Measurements from ENCODE around the gene NFIC. TPM values are rescaled to one million over a fixed set of nuclear protein-coding genes. Genes with fewer than 3 reads are reported as not detected.

The NFIC gene
- polyA plus RNA-seq, 1 of the 3 experiments (the other 2 are of a cell fraction) = 7.2 TPM

- H3K4me1 ChIP-seq (ENCODE audit: control insufficient read depth in 1 of 2, insufficient read depth in 2 of 2, low read depth in 1 of 2, low read length in 1 of 2) = no peaks in the 10 kb centered on the region
- H3K27ac ChIP-seq (ENCODE audit: low read depth in 2 of 2, low read length in 1 of 2) = no peak overlapping the region
- H2AFZ ChIP-seq (ENCODE audit: low read depth) = no peak overlapping the region
- no peaks in the 10 kb centered on the region for H4K20me1 ChIP-seq (ENCODE audit: insufficient read depth)
- TF ChIP-seq RXRA (IDR thresholded peaks at IDR 0.05; ENCODE audit: borderline replicate concordance, low read depth) (no peak), RFX5 (IDR thresholded peaks at IDR 0.05; ENCODE audit: low read length) (no peak), ZBTB33 (IDR thresholded peaks at IDR 0.05; ENCODE audit: borderline replicate concordance, low read depth) (no peak)
- no peak overlapping the region for H3K4me3 ChIP-seq (ENCODE audit: low read depth in 2 of 2, low read length in 1 of 2)
- H3K79me2 ChIP-seq (ENCODE audit: insufficient read depth) = no peaks in the 10 kb centered on the region
- no peaks in the 10 kb centered on the region for H3K9me3 ChIP-seq
- ChIA-PET CTCF (interaction anchor here (1.7 kb wide), 1 partner anchor 173 kb away, joined by 5 read pairs; no protein-coding TSS in a partner anchor), POLR2A (no interaction called here)
- H3K9me2 ChIP-seq = no peaks in the 10 kb centered on the region
- DNase-seq = no peak
- H3K4me2 ChIP-seq = no peak overlapping the region
- no peak overlapping the region for H3K9ac ChIP-seq
- H3F3A ChIP-seq (replicated peaks; ENCODE audit: insufficient read depth) = peaks cover 7% of the 10 kb centered on the region
- no peaks in the 10 kb centered on the region; the same call in 1 of the 2 replicates for H3K27me3 ChIP-seq (ENCODE audit: insufficient read depth)
- no peaks in the 10 kb centered on the region for H3K36me3 ChIP-seq (replicated peaks in 1 of 2; ENCODE audit: control insufficient read depth in 1 of 2, insufficient read depth in 2 of 2, low read length in 1 of 2)
These were observed 111.1 kb downstream of the NFIC start for GRCh38 chr19:3477506-3477905.

- Histone ChIP-seq H3K36me3 (replicated peaks in 1 of 2; ENCODE audit: control insufficient read depth in 1 of 2, insufficient read depth in 2 of 2, low read length in 1 of 2) (no peaks in the 10 kb centered on the region), H3K79me2 (ENCODE audit: insufficient read depth) (no peaks in the 10 kb centered on the region), H3K4me2 (no peak overlapping the region), H3K9ac (no peak overlapping the region), H3K27me3 (ENCODE audit: insufficient read depth) (no peaks in the 10 kb centered on the region; the same call in 1 of the 2 replicates), H4K20me1 (ENCODE audit: insufficient read depth) (no peaks in the 10 kb centered on the region), H3F3A (replicated peaks; ENCODE audit: insufficient read depth) (peaks cover 3% of the 10 kb centered on the region), H3K9me2 (no peaks in the 10 kb centered on the region), H3K4me3 (ENCODE audit: low read depth in 2 of 2, low read length in 1 of 2) (no peak overlapping the region), H3K9me3 (no peaks in the 10 kb centered on the region), H3K4me1 (ENCODE audit: control insufficient read depth in 1 of 2, insufficient read depth in 2 of 2, low read depth in 1 of 2, low read length in 1 of 2) (no peaks in the 10 kb centered on the region; a peak in 1 of 4 replicates), H2AFZ (ENCODE audit: low read depth) (no peak overlapping the region), H3K27ac (ENCODE audit: low read depth in 2 of 2, low read length in 1 of 2) (no peak overlapping the region)
- ChIA-PET POLR2A (no interaction called here), CTCF (no interaction called here)
- no peak for TF ChIP-seq NRF1 (IDR thresholded peaks at IDR 0.05; ENCODE audit: low read depth, low read length)
- no peak for TF ChIP-seq RAD21 (IDR thresholded peaks at IDR 0.05; ENCODE audit: low read length)
- TF ChIP-seq, protein P1, sequence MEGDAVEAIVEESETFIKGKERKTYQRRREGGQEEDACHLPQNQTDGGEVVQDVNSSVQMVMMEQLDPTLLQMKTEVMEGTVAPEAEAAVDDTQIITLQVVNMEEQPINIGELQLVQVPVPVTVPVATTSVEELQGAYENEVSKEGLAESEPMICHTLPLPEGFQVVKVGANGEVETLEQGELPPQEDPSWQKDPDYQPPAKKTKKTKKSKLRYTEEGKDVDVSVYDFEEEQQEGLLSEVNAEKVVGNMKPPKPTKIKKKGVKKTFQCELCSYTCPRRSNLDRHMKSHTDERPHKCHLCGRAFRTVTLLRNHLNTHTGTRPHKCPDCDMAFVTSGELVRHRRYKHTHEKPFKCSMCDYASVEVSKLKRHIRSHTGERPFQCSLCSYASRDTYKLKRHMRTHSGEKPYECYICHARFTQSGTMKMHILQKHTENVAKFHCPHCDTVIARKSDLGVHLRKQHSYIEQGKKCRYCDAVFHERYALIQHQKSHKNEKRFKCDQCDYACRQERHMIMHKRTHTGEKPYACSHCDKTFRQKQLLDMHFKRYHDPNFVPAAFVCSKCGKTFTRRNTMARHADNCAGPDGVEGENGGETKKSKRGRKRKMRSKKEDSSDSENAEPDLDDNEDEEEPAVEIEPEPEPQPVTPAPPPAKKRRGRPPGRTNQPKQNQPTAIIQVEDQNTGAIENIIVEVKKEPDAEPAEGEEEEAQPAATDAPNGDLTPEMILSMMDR (IDR thresholded peaks at IDR 0.05) = no peak
- TF ChIP-seq NFIC (IDR thresholded peaks at IDR 0.05; ENCODE audit: borderline replicate concordance) = no peak
- TF ChIP-seq, protein P2, sequence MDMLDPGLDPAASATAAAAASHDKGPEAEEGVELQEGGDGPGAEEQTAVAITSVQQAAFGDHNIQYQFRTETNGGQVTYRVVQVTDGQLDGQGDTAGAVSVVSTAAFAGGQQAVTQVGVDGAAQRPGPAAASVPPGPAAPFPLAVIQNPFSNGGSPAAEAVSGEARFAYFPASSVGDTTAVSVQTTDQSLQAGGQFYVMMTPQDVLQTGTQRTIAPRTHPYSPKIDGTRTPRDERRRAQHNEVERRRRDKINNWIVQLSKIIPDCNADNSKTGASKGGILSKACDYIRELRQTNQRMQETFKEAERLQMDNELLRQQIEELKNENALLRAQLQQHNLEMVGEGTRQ (IDR thresholded peaks at IDR 0.05; ENCODE audit: borderline replicate concordance, low read depth, low read length) = no peak
- TF ChIP-seq EZH2phosphoT487 (IDR thresholded peaks at IDR 0.05; ENCODE audit: borderline replicate concordance, low read depth) = no peak
- TF ChIP-seq FOXM1 (IDR thresholded peaks at IDR 0.05; ENCODE audit: low read depth) = no peak
- TF ChIP-seq FOXJ3 (CRISPR knock-in tag; IDR thresholded peaks at IDR 0.05) = no peak
- no peak for TF ChIP-seq SMC3 (IDR thresholded peaks at IDR 0.05; ENCODE audit: low read depth, low read length)
- TF ChIP-seq, protein P3, sequence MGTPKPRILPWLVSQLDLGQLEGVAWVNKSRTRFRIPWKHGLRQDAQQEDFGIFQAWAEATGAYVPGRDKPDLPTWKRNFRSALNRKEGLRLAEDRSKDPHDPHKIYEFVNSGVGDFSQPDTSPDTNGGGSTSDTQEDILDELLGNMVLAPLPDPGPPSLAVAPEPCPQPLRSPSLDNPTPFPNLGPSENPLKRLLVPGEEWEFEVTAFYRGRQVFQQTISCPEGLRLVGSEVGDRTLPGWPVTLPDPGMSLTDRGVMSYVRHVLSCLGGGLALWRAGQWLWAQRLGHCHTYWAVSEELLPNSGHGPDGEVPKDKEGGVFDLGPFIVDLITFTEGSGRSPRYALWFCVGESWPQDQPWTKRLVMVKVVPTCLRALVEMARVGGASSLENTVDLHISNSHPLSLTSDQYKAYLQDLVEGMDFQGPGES (IDR thresholded peaks at IDR 0.05; ENCODE audit: low read depth, low read length) = no peak
- TF ChIP-seq POLR2AphosphoS5 (IDR thresholded peaks at IDR 0.05; ENCODE audit: low read depth, low read length) = no peak
- no peak for TF ChIP-seq YY1 (IDR thresholded peaks at IDR 0.05; ENCODE audit: low read depth)
- no peak for TF ChIP-seq ZBTB33 (IDR thresholded peaks at IDR 0.05; ENCODE audit: borderline replicate concordance, low read depth)
- TF ChIP-seq GABPA (IDR thresholded peaks at IDR 0.05; ENCODE audit: low read depth) = no peak
- no peak for TF ChIP-seq RXRA (IDR thresholded peaks at IDR 0.05; ENCODE audit: borderline replicate concordance, low read depth)
- TF ChIP-seq RCOR1 (IDR thresholded peaks at IDR 0.05; ENCODE audit: low read length) = no peak
- TF ChIP-seq GATA2 (CRISPR knock-in tag; IDR thresholded peaks at IDR 0.05) = no peak
- no peak for TF ChIP-seq MAX (IDR thresholded peaks at IDR 0.05; ENCODE audit: low read depth)
- DNase-seq = no peak
- 94% methylated on average over 1 of the region's 2 CpGs for WGBS (ENCODE audit: low lambda C conversion rate)
These were observed 111.6 kb downstream of the NFIC start for GRCh38 chr19:3477951-3478350.

Data from SK-N-SH (cell line).